CD14-positive monocyte (primary cell): ENCODE results near the gene MYCBP2. TPM values are rescaled to one million over a fixed set of nuclear protein-coding genes. Genes with fewer than 3 reads are reported as not detected.
A peak's percentile ranks its signal among the peaks of the same experiment; 100 is the strongest.

Experiments
- DNase-seq, 3 donors: peaks; one replicate each; pipeline ENCODE4 v3.0.0-alpha.2; 2011 to 2022
- H2AFZ ChIP-seq: 2 replicates; pipeline ENCODE4 v1.6.0; 2012; ENCODE audit warnings: mild to moderate bottlenecking, low read depth, low read length, inconsistent platforms; ENCODE audit not compliant: insufficient read depth, poor library complexity, severe bottlenecking
- H3K27ac ChIP-seq, 2 donors: 1 replicate in 1 of 2; 2 replicates in 1 of 2; pipeline ENCODE4 v1.5.1; 2012 to 2013; ENCODE audit warnings: low read length in 2 of 2, control low read depth in 1 of 2, inconsistent platforms in 1 of 2, low read depth in 1 of 2, mild to moderate bottlenecking in 1 of 2
- H3K27me3 ChIP-seq, 2 donors: one replicate each; pipeline versions ENCODE4 v1.6.0 to v1.6.1; 2011 to 2013; ENCODE audit warnings: low read length in 2 of 2; ENCODE audit not compliant: control insufficient read depth in 2 of 2, insufficient read depth in 2 of 2
- H3K36me3 ChIP-seq, 2 donors: replicated peaks in 1 of 2; 1 replicate in 1 of 2; 2 replicates in 1 of 2; pipeline versions ENCODE4 v1.5.1 to v1.6.1; 2012 to 2013; ENCODE audit warnings: low read length in 2 of 2, control low read depth in 1 of 2, inconsistent platforms in 1 of 2, mild to moderate bottlenecking in 1 of 2; ENCODE audit not compliant: insufficient read depth in 2 of 2, control insufficient read depth in 1 of 2
- H3K4me1 ChIP-seq, 2 donors: 1 replicate in 1 of 2; 2 replicates in 1 of 2; pipeline versions ENCODE4 v1.5.1 to v1.6.1; 2012 to 2013; ENCODE audit warnings: low read length in 2 of 2, control low read depth in 1 of 2, inconsistent platforms in 1 of 2, mild to moderate bottlenecking in 1 of 2, moderate library complexity in 1 of 2; ENCODE audit not compliant: insufficient read depth in 2 of 2, control insufficient read depth in 1 of 2
- H3K4me2 ChIP-seq: replicated peaks from 2 replicates; pipeline ENCODE3; 2012; ENCODE audit warnings: low read length, moderate library complexity, mild to moderate bottlenecking; ENCODE audit not compliant: poor library complexity, severe bottlenecking; ENCODE audit errors: extremely low read depth
- H3K4me3 ChIP-seq, 3 experiments: fragments of 200-600 bp in 1 of 3; sonication (generic) in 1 of 3; replicated peaks in 1 of 3; 1 replicate in 2 of 3; 2 replicates in 1 of 3; pipeline ENCODE4 v1.5.1; 2011 to 2013; ENCODE audit warnings: low read length in 3 of 3, mild to moderate bottlenecking in 3 of 3, control low read depth in 2 of 3, low read depth in 2 of 3, inconsistent platforms in 1 of 3, moderate library complexity in 1 of 3
- H3K79me2 ChIP-seq: 2 replicates; pipeline ENCODE4 v1.6.0; 2012; ENCODE audit warnings: mild to moderate bottlenecking, control low read depth, inconsistent platforms, low read length, moderate library complexity; ENCODE audit not compliant: insufficient read depth
- H3K9ac ChIP-seq: 2 replicates; pipeline ENCODE4 v1.6.0; 2017; ENCODE audit warnings: low read length, mild to moderate bottlenecking; ENCODE audit not compliant: insufficient read depth, poor library complexity, severe bottlenecking
- H3K9me3 ChIP-seq, 2 donors: replicated peaks in 1 of 2; 1 replicate in 1 of 2; 2 replicates in 1 of 2; pipeline versions ENCODE4 v1.5.1 to v1.6.1; 2012 to 2013; ENCODE audit warnings: low read length in 2 of 2, control low read depth in 1 of 2; ENCODE audit not compliant: control insufficient read depth in 1 of 2, insufficient read depth in 1 of 2
- H4K20me1 ChIP-seq: 2 replicates; pipeline ENCODE4 v1.6.0; 2012; ENCODE audit warnings: mild to moderate bottlenecking, low read length, control low read depth, moderate library complexity; ENCODE audit not compliant: insufficient read depth
- H3K27ac Mint-ChIP-seq, 7 donors: one replicate each; pipeline ENCODE4 v1.8.0; 2020; ENCODE audit warnings: mild to moderate bottlenecking in 7 of 7, mixed read lengths in 7 of 7, moderate library complexity in 6 of 7, inconsistent platforms in 2 of 7
- H3K27me3 Mint-ChIP-seq, 3 donors: one replicate each; pipeline ENCODE4 v1.8.0; 2021 to 2022; ENCODE audit warnings: low read depth in 3 of 3, mild to moderate bottlenecking in 3 of 3, mixed read lengths in 3 of 3, moderate library complexity in 3 of 3, inconsistent platforms in 1 of 3
- H3K36me3 Mint-ChIP-seq, 2 donors: one replicate each; pipeline ENCODE4 v1.8.0; 2020; ENCODE audit warnings: mixed read lengths in 2 of 2, inconsistent platforms in 1 of 2, mild to moderate bottlenecking in 1 of 2
- H3K4me1 Mint-ChIP-seq: one replicate; pipeline ENCODE4 v1.8.0; 2020; ENCODE audit warnings: mild to moderate bottlenecking, mixed read lengths
- H3K4me3 Mint-ChIP-seq, 2 donors: one replicate each; pipeline ENCODE4 v1.8.0; 2020; ENCODE audit warnings: mild to moderate bottlenecking in 2 of 2, mixed read lengths in 2 of 2, moderate library complexity in 1 of 2
- H3K9me3 Mint-ChIP-seq, 7 donors: one replicate each; pipeline ENCODE4 v1.8.0; 2020 to 2022; ENCODE audit warnings: mixed read lengths in 7 of 7, mild to moderate bottlenecking in 6 of 7, moderate library complexity in 6 of 7, inconsistent platforms in 2 of 7
- WGBS: methylation state at CpG from one replicate; pipeline ENCODE4 v1.1.5; 2013; ENCODE audit warnings: missing lambda C conversion rate; ENCODE audit not compliant: insufficient coverage; 5-methylcytosine and 5-hydroxymethylcytosine counted together
- intact Hi-C, 2 donors: fragments of 100-400 bp; cut with micrococcal nuclease; formaldehyde crosslinking; loops; one replicate each; pipeline versions ENCODE4 v1.15.0 to v1.15.1; 2023
- polyA plus RNA-seq, 3 donors: library from polyadenylated mRNA; depleted of rRNA in 1 of 3; unstranded in 2 of 3; stranded (reverse) in 1 of 3; fragments of 300-500 nt in 2 of 3; fragments of >200 nt in 1 of 3; fragmentation: Illumina TruSeq in 2 of 3; gene quantifications; 1 replicate in 2 of 3; 2 replicates in 1 of 3; pipeline ENCODE4 v1.2.3, GENCODE V29; 2012 to 2021
- TF ChIP-seq, protein P1 (sequence below): fragments of 200-600 bp; IDR thresholded peaks from one replicate; pipeline ENCODE4 v1.8.0; 2022; ENCODE audit warnings: antibody characterized with exemption, mild to moderate bottlenecking

The MYCBP2 gene
- polyA plus RNA-seq, 3 donors = 7.6 to 51.5 (median 14.4) TPM

DNA sequence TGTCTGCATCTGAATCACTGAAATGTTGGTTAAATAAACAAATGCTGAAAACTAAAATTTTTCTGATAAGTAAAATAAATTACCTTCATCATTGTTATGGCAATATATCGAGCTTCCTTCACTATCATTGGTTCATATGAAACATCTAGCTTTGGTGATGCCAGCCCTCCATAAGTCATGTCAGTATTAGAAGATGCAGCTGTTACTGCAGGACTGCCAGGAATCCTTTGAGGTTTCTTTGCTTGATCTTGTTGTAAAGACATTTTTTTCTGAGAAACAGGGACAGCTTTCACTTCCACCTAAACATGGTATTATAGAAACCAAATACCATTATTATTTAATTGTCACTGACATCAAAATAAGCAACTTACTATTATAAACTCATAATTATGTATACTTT is 176.2 kb downstream of the MYCBP2 start:
- no peak overlapping the region for H3K4me3 Mint-ChIP-seq
- Histone ChIP-seq H3K27me3 (no peaks in the 10 kb centered on the region), H4K20me1 (peaks cover 8% of the 10 kb centered on the region), H3K79me2 (no peaks in the 10 kb centered on the region), H3K9me3 (no peaks in the 10 kb centered on the region), H3K9ac (no peak overlapping the region), H3K27ac (no peak overlapping the region), H3K4me3 (no peak overlapping the region), H3K36me3 (peaks cover 82 to 98% of the 10 kb centered on the region in 2 donors), H2AFZ (no peak overlapping the region), H3K4me1 (no peaks in the 10 kb centered on the region), H3K4me2 (no peak overlapping the region)
- WGBS = no CpG with 5 or more reads among the region's 1 CpG
- intact Hi-C loops = no loop called here
- no peak overlapping the region for H3K27ac Mint-ChIP-seq
- DNase-seq = no peak
- TF ChIP-seq, protein P1, sequence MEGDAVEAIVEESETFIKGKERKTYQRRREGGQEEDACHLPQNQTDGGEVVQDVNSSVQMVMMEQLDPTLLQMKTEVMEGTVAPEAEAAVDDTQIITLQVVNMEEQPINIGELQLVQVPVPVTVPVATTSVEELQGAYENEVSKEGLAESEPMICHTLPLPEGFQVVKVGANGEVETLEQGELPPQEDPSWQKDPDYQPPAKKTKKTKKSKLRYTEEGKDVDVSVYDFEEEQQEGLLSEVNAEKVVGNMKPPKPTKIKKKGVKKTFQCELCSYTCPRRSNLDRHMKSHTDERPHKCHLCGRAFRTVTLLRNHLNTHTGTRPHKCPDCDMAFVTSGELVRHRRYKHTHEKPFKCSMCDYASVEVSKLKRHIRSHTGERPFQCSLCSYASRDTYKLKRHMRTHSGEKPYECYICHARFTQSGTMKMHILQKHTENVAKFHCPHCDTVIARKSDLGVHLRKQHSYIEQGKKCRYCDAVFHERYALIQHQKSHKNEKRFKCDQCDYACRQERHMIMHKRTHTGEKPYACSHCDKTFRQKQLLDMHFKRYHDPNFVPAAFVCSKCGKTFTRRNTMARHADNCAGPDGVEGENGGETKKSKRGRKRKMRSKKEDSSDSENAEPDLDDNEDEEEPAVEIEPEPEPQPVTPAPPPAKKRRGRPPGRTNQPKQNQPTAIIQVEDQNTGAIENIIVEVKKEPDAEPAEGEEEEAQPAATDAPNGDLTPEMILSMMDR = no peak
- H3K36me3 Mint-ChIP-seq = peaks cover 63 to 69% of the 10 kb centered on the region in 2 donors
- H3K27me3 Mint-ChIP-seq = no peaks in the 10 kb centered on the region
- H3K9me3 Mint-ChIP-seq = no peaks in the 10 kb centered on the region
- H3K4me1 Mint-ChIP-seq = no peaks in the 10 kb centered on the region

DNA sequence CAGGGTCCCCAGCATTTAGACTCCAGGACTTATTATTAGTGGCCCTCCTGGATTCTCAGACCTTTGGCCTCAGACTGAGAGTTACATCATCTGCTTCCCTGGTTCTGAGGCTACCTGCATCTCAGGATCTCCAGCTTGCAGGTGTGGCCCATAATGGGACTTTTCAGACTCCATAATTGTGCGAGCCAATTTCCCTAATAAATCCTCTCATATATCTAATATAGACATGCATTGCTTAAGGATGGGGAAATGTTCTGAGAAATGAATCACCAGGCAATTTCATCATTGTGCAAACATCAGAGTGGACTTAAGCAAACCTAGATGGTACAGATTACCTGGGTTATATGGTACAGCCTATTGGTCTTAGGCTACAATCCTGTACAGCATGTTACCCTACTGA is 183.5 kb downstream of the MYCBP2 start:
- no peaks in the 10 kb centered on the region for H3K79me2 ChIP-seq
- Mint-ChIP-seq H3K27me3 (no peaks in the 10 kb centered on the region), H3K36me3 (peaks cover 80 to 91% of the 10 kb centered on the region in 2 donors), H3K27ac (peak overlapping the region in 2 of 7 donors; percentile 25 to 30), H3K9me3 (no peaks in the 10 kb centered on the region), H3K4me1 (no peaks in the 10 kb centered on the region), H3K4me3 (no peak overlapping the region)
- H3K9ac ChIP-seq = no peak overlapping the region
- no peak overlapping the region for H3K4me3 ChIP-seq
- H3K27me3 ChIP-seq = no peaks in the 10 kb centered on the region
- no peak for DNase-seq
- no CpG with 5 or more reads among the region's 1 CpG for WGBS
- H2AFZ ChIP-seq = no peak overlapping the region
- no peaks in the 10 kb centered on the region for H3K4me1 ChIP-seq
- intact Hi-C loops = no loop called here
- no peaks in the 10 kb centered on the region for H3K9me3 ChIP-seq
- peaks cover 84 to 99% of the 10 kb centered on the region in 2 donors for H3K36me3 ChIP-seq
- H4K20me1 ChIP-seq = peaks cover 8% of the 10 kb centered on the region
- TF ChIP-seq, protein P1 = no peak
- no peak overlapping the region for H3K27ac ChIP-seq
- no peak overlapping the region for H3K4me2 ChIP-seq
